ENCODE data around the gene C1QBP. TPM values are rescaled to one million over a fixed set of nuclear protein-coding genes. Genes with fewer than 3 reads are reported as not detected.

C1QBP gene
- total RNA-seq, 4 donors from 2014 or later, result 92.9 to 124 (median 95.5) TPM

DNA sequence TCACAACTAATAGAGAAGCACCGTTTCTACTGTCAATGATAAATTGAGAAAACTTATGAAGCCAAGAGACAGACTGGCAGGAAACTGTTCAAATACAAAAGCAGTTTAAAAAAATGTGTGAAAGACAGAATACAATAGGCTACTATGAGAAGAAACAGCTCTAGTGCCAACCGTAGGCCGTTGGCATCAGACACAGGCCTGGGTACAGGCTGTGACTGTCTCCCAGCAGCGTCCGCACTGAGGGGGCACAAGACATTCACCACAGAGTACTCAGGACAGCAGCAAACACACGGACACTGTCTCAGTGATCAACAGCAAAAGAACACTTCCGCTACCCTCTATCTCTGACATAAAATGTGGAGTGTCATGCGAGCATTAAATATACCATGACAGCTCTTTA, 7.8 kb upstream of the C1QBP start:
- Histone ChIP-seq H3K36me3 (peaks cover 31 to 100% (median 81%) of the 10 kb centered on the region in 4 donors), H3K9me3 (no peaks in the 10 kb centered on the region), H3K27ac (replicated peaks in 1 of 4) (peak overlapping the region in 1 of 4 donors; percentile 20), H3K27me3 (no peaks in the 10 kb centered on the region), H3K4me1 (no peaks in the 10 kb centered on the region), H3K4me3 (no peak overlapping the region)
- 90% methylated on average over 8 of the region's 8 CpGs for WGBS
- intact Hi-C loops (cut with DNase I), result no loop called here
- DNase-seq (ENCODE audit: extremely low spot score), result no peak
- TF ChIP-seq POLR2A (IDR thresholded peaks at IDR 0.05; ENCODE audit: low read depth) (no peak), POLR2AphosphoS5 (IDR thresholded peaks at IDR 0.05) (no peak), EP300 (IDR thresholded peaks at IDR 0.05) (no peak)
- TF ChIP-seq, protein P1, sequence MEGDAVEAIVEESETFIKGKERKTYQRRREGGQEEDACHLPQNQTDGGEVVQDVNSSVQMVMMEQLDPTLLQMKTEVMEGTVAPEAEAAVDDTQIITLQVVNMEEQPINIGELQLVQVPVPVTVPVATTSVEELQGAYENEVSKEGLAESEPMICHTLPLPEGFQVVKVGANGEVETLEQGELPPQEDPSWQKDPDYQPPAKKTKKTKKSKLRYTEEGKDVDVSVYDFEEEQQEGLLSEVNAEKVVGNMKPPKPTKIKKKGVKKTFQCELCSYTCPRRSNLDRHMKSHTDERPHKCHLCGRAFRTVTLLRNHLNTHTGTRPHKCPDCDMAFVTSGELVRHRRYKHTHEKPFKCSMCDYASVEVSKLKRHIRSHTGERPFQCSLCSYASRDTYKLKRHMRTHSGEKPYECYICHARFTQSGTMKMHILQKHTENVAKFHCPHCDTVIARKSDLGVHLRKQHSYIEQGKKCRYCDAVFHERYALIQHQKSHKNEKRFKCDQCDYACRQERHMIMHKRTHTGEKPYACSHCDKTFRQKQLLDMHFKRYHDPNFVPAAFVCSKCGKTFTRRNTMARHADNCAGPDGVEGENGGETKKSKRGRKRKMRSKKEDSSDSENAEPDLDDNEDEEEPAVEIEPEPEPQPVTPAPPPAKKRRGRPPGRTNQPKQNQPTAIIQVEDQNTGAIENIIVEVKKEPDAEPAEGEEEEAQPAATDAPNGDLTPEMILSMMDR (IDR thresholded peaks at IDR 0.05), result no peak

DNA sequence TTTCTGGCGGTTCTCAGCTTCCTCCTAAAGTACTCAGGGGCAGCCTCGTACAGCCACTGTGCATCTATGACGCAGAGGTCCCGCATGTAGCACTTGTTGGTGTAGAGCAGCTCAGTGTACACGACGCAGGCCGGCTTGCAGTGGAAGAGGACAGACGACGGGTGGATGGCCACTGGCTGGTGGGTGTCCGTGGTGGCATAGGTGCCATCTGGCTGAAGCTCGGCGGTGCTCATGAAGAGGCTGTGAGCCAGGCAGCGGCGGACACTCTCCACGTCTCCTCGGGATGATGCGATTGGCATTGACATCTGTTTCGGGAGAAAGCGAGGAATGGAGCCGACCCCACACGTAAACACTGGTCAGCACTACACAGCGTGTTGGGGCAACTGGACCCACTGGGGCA, 5.3 kb upstream of the C1QBP start:
- intact Hi-C loops (cut with DNase I), result no loop called here
- H3K9me3 ChIP-seq, result no peaks in the 10 kb centered on the region
- H3K4me3 ChIP-seq, result no peak overlapping the region
- H3K27me3 ChIP-seq, result no peaks in the 10 kb centered on the region
- DNase-seq (ENCODE audit: extremely low spot score), result no peak
- peaks cover 20 to 81% (median 60%) of the 10 kb centered on the region in 4 donors for H3K36me3 ChIP-seq
- WGBS, result 65% methylated on average over 4 of the region's 22 CpGs
- H3K27ac ChIP-seq (replicated peaks in 1 of 4), result no peak overlapping the region
- TF ChIP-seq POLR2A (IDR thresholded peaks at IDR 0.05; ENCODE audit: low read depth) (no peak), POLR2AphosphoS5 (IDR thresholded peaks at IDR 0.05) (no peak), EP300 (IDR thresholded peaks at IDR 0.05) (no peak)
- TF ChIP-seq, protein P1 (IDR thresholded peaks at IDR 0.05), result no peak
- H3K4me1 ChIP-seq, result peaks cover 4 to 7% (median 6%) of the 10 kb centered on the region in 4 donors

DNA sequence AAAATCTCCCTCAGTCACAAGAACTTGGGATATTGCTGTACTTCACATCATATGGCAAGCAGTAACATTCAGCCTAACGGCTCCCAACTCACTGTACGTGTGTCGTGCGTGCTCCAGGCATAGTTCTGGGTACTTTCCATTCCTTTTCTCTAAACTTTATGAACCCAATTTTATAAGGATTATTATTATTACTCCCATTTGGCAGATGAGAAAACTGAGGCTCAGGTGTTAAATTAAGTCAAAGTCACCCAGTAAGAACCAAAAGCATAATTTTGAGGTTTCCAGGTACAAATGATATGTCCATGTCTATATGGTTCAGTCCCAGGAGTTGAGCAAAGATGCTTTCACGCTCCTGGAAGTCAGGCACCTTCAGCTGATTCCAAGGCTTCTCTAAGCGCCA, 4.8 kb upstream of the C1QBP start:
- H3K27ac ChIP-seq (replicated peaks in 1 of 4), result no peak overlapping the region
- 92% methylated on average over 6 of the region's 6 CpGs for WGBS

DNA sequence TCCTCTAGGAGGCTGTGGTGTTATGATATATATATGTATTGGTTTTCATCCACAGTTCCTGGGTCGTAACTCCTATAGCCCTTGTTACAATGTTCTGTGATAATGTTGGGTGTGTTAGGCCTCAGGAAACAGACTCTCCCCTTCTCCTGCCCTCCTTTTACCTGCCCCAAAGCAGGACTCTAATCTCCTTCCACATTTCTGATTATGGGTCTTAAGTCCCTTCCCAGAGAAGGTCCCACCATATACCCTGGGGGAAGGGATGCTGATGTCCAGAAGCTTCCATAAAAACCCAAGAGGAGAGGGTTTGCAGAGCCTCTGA, 450 bp upstream of the C1QBP start:
- H3K27me3 ChIP-seq, result no peaks in the 10 kb centered on the region
- WGBS, result 6% methylated on average over 1 of the region's 1 CpG
- peak overlapping the region; percentile 75 to 89 (median 78) for H3K27ac ChIP-seq (replicated peaks in 1 of 4)
- TF ChIP-seq POLR2A (IDR thresholded peaks at IDR 0.05; ENCODE audit: low read depth) (no peak), POLR2AphosphoS5 (IDR thresholded peaks at IDR 0.05) (no peak), EP300 (IDR thresholded peaks at IDR 0.05) (no peak)
- TF ChIP-seq, protein P1 (IDR thresholded peaks at IDR 0.05), result peak in 2 of 3 experiments; percentile 2 to 5
- peak overlapping the region; percentile 73 to 96 (median 86) for H3K4me3 ChIP-seq
- H3K4me1 ChIP-seq, result peaks cover 18 to 40% (median 33%) of the 10 kb centered on the region in 4 donors
- peaks cover 27 to 65% (median 42%) of the 10 kb centered on the region in 4 donors for H3K36me3 ChIP-seq
- intact Hi-C loops (cut with DNase I), result loop anchor here (2.0 kb wide), 1 partner anchor 29 kb away; the partner anchor contains the start of gene DHX33
- H3K9me3 ChIP-seq, result no peaks in the 10 kb centered on the region
- DNase-seq (ENCODE audit: extremely low spot score), result no peak

More for the DNA sequence above, 4.8 kb upstream of the C1QBP start:
- peaks cover 5 to 7% (median 6%) of the 10 kb centered on the region in 4 donors for H3K4me1 ChIP-seq
- H3K36me3 ChIP-seq, result peaks cover 20 to 76% (median 56%) of the 10 kb centered on the region in 4 donors
- TF ChIP-seq POLR2A (IDR thresholded peaks at IDR 0.05; ENCODE audit: low read depth) (no peak), POLR2AphosphoS5 (IDR thresholded peaks at IDR 0.05) (no peak), EP300 (IDR thresholded peaks at IDR 0.05) (no peak)
- TF ChIP-seq, protein P1 (IDR thresholded peaks at IDR 0.05), result no peak
- no peak overlapping the region for H3K4me3 ChIP-seq
- no peaks in the 10 kb centered on the region for H3K27me3 ChIP-seq
- intact Hi-C loops (cut with DNase I), result no loop called here
- DNase-seq (ENCODE audit: extremely low spot score), result no peak
- H3K9me3 ChIP-seq, result no peaks in the 10 kb centered on the region

All from esophagus muscularis mucosa (tissue), 4 donors.